OCI-LY1 (cell line): ENCODE results near the gene PRMT3.

ENCODE experiments used
- H2AFZ ChIP-seq: fragments of 200-600 bp; sonication (generic), shearing (Covaris generic); 2 replicates; pipeline ENCODE4 v1.6.0; 2014; ENCODE audit warnings: antibody characterized with exemption, mild to moderate bottlenecking, low read length
- H3F3A ChIP-seq: fragments of 200-600 bp; sonication (generic), shearing (Covaris generic); 2 replicates; pipeline ENCODE4 v1.6.0; 2014; ENCODE audit warnings: mild to moderate bottlenecking, antibody characterized with exemption, low read length, moderate library complexity; ENCODE audit not compliant: insufficient read depth
- H3K27ac ChIP-seq: fragments of 200-600 bp; sonication (generic); 2 replicates; pipeline ENCODE4 v1.5.1; 2014; ENCODE audit warnings: low read length, mixed run types, mild to moderate bottlenecking, low read depth; ENCODE audit not compliant: poor library complexity, severe bottlenecking
- H3K27me3 ChIP-seq: fragments of 200-600 bp; sonication (generic); 2 replicates; pipeline ENCODE4 v1.6.0; 2014; ENCODE audit warnings: antibody characterized with exemption, mild to moderate bottlenecking, low read length, moderate library complexity; ENCODE audit not compliant: insufficient read depth
- H3K36me3 ChIP-seq: fragments of 200-600 bp; sonication (generic); 2 replicates; pipeline ENCODE4 v1.6.1; 2014; ENCODE audit warnings: mild to moderate bottlenecking, antibody characterized with exemption, low read length, moderate library complexity, mixed read lengths; ENCODE audit not compliant: insufficient read depth
- H3K4me1 ChIP-seq: fragments of 200-600 bp; sonication (generic); 2 replicates; pipeline ENCODE4 v1.5.1; 2014; ENCODE audit warnings: mild to moderate bottlenecking, low read length, moderate library complexity; ENCODE audit not compliant: insufficient read depth, severe bottlenecking
- H3K4me2 ChIP-seq: fragments of 200-600 bp; sonication (generic), shearing (Covaris generic); 2 replicates; pipeline ENCODE4 v1.6.1; 2014; ENCODE audit warnings: low read length
- H3K4me3 ChIP-seq: fragments of 200-600 bp; sonication (generic); 2 replicates; pipeline ENCODE4 v1.5.1; 2014; ENCODE audit warnings: low read length, low read depth, mild to moderate bottlenecking, mixed read lengths; ENCODE audit not compliant: poor library complexity, severe bottlenecking
- H3K79me2 ChIP-seq: fragments of 200-600 bp; shearing (Covaris generic); 2 replicates; pipeline ENCODE4 v1.6.1; 2016; ENCODE audit warnings: mixed run types, low read length, mixed read lengths; ENCODE audit not compliant: insufficient read depth
- H3K9ac ChIP-seq: fragments of 200-600 bp; sonication (generic), shearing (Covaris generic); 2 replicates; pipeline ENCODE4 v1.6.1; 2014; ENCODE audit warnings: mild to moderate bottlenecking, low read length, mixed read lengths
- H3K9me2 ChIP-seq: fragments of 200-600 bp; sonication (generic), shearing (Covaris generic); 2 replicates; pipeline ENCODE4 v1.6.1; 2014; ENCODE audit warnings: low read depth, mild to moderate bottlenecking, low read length, mixed read lengths
- H3K9me3 ChIP-seq: fragments of 200-600 bp; shearing (Covaris generic); 2 replicates; pipeline ENCODE4 v1.6.1; 2014; ENCODE audit warnings: low read length, mixed read lengths
- H4K20me1 ChIP-seq: fragments of 200-600 bp; sonication (generic), shearing (Covaris generic); 2 replicates; pipeline ENCODE4 v1.6.0; 2016; ENCODE audit warnings: mild to moderate bottlenecking, low read length; ENCODE audit not compliant: insufficient read depth
- EZH2 ChIP-seq: fragments of 200-600 bp; sonication (generic), shearing (Covaris generic); IDR thresholded peaks from 2 replicates; pipeline ENCODE4 v1.8.0; 2017; ENCODE audit warnings: borderline replicate concordance, mixed run types, mild to moderate bottlenecking, antibody characterized with exemption, low read length, moderate library complexity, mixed read lengths
- TF ChIP-seq, protein P1 (sequence below): fragments of 200-600 bp; sonication (generic), shearing (Covaris generic); IDR thresholded peaks from 2 replicates; pipeline ENCODE4 v1.5.1; 2017; ENCODE audit warnings: mild to moderate bottlenecking, antibody characterized with exemption, low read length, moderate library complexity, mixed read lengths

PRMT3 gene

GRCh38 chr11:20357150-20357549, 30.4 kb upstream of the PRMT3 start:
- Histone ChIP-seq H3K9ac (no peak overlapping the region), H3K79me2 (no peaks in the 10 kb centered on the region), H4K20me1 (no peaks in the 10 kb centered on the region), H3F3A (no peaks in the 10 kb centered on the region), H2AFZ (no peak overlapping the region), H3K9me3 (no peaks in the 10 kb centered on the region), H3K9me2 (no peaks in the 10 kb centered on the region), H3K27me3 (no peaks in the 10 kb centered on the region), H3K4me1 (no peaks in the 10 kb centered on the region), H3K4me2 (no peak overlapping the region), H3K36me3 (no peaks in the 10 kb centered on the region), H3K27ac (no peak overlapping the region), H3K4me3 (no peak overlapping the region)
- no peak for TF ChIP-seq EZH2
- TF ChIP-seq, protein P1, sequence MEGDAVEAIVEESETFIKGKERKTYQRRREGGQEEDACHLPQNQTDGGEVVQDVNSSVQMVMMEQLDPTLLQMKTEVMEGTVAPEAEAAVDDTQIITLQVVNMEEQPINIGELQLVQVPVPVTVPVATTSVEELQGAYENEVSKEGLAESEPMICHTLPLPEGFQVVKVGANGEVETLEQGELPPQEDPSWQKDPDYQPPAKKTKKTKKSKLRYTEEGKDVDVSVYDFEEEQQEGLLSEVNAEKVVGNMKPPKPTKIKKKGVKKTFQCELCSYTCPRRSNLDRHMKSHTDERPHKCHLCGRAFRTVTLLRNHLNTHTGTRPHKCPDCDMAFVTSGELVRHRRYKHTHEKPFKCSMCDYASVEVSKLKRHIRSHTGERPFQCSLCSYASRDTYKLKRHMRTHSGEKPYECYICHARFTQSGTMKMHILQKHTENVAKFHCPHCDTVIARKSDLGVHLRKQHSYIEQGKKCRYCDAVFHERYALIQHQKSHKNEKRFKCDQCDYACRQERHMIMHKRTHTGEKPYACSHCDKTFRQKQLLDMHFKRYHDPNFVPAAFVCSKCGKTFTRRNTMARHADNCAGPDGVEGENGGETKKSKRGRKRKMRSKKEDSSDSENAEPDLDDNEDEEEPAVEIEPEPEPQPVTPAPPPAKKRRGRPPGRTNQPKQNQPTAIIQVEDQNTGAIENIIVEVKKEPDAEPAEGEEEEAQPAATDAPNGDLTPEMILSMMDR = no peak

DNA sequence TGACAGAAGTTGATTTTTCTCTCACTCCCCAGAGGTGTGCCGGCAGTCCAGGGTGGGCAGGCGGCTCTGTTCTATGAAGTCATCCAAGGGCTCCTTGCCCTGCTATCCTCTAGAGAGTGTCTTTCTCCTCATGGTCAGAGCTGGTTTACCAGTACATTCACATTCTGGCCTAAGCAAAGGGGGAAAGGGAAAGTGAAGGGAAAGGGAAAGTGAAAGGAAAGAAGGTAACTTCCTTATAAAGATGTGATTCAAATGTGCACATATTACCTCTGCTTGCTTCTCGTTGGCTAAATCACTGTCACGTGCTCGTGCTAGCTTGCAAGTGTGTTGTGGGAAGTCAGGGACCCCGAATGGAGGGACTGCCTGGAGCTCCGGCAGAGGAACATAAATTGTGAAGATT, 26.9 kb upstream of the PRMT3 start:
- Histone ChIP-seq H3K27me3 (no peaks in the 10 kb centered on the region), H2AFZ (peak overlapping the region; percentile 78; the same call in 1 of the 2 replicates), H3F3A (no peaks in the 10 kb centered on the region), H3K36me3 (peaks cover 4% of the 10 kb centered on the region; the same call in 1 of the 2 replicates), H3K9me3 (no peaks in the 10 kb centered on the region), H3K4me1 (peaks cover 24% of the 10 kb centered on the region), H3K9me2 (no peaks in the 10 kb centered on the region), H4K20me1 (no peaks in the 10 kb centered on the region), H3K4me2 (no peak overlapping the region), H3K4me3 (no peak overlapping the region), H3K9ac (no peak overlapping the region), H3K27ac (no peak overlapping the region), H3K79me2 (no peaks in the 10 kb centered on the region)
- TF ChIP-seq EZH2 = no peak
- TF ChIP-seq, protein P1 = no peak

DNA sequence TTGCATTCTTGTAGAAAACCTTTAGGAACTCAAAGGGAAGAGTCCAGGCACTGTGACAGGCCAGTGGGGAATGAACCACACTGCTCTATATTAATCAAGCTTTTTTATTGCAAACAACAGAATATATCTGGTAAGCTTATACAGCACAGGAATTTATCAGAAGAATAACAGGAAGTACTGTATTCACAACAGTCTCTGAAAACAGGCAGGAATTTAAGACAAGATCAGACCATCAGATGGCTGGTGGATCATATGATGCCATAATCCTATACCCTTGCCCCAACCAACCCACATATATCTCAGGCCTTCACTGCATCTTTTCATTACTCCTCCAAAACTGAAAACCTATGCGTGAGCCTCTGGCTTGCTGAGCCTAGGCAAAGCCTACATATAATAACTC, 25.0 kb upstream of the PRMT3 start:
- Histone ChIP-seq H3K4me1 (peaks cover 38% of the 10 kb centered on the region), H3K4me2 (no peak overlapping the region)

More for the DNA sequence above, 25.0 kb upstream of the PRMT3 start:
- TF ChIP-seq, protein P1 = no peak
- TF ChIP-seq EZH2 = no peak
- Histone ChIP-seq H3F3A (no peaks in the 10 kb centered on the region), H4K20me1 (no peaks in the 10 kb centered on the region), H3K27me3 (no peaks in the 10 kb centered on the region), H3K27ac (no peak overlapping the region), H3K9me3 (no peaks in the 10 kb centered on the region), H3K9ac (no peak overlapping the region), H2AFZ (peak overlapping the region; percentile 81), H3K9me2 (no peaks in the 10 kb centered on the region), H3K4me3 (no peak overlapping the region), H3K36me3 (peaks cover 14% of the 10 kb centered on the region), H3K79me2 (no peaks in the 10 kb centered on the region)
